GM21619 (cell line): ENCODE results near the gene SYT13.
"Not testable (repeated sequence)": the region's sequence is repeated elsewhere in the genome, so short reads cannot be mapped to it uniquely, and the experiment has no call there.

Source experiments
- ATAC-seq: cut with Tn5 transposase; IDR thresholded peaks from one replicate; pipeline ENCODE4 v1.9.1; 2021; ENCODE audit not compliant: unreplicated experiment

Gene SYT13

GRCh38 chr11:45250035-45250718, 36.0 kb downstream of the SYT13 start:
- no peak for ATAC-seq

GRCh38 chr11:45249372-45249771, 36.8 kb downstream of the SYT13 start:
- not testable (repeated sequence) for ATAC-seq

DNA sequence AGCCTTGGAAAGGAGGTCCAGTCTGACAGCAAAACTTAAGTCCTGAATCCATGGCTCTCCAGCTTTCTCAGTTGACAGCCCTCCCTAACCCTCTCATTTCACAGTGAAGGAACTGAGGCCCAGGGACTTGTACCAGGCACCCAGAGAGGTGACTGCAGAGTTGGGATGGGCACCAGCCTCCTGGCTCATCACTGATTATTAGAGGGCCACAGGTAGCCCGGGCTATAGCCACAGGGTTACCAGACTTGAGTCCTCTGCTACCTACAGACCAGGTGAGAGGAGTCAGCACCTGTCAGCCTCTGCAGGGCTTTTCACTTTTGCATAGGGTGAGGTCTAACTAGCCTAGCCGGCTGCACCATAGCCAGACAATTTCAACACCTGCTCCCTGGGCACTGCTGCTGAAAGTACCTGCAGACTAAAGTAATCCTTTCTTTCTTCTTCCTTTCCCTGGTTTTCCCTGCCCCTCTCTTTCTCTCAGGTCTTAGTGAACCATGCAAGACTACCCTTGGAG, 37.6 kb downstream of the SYT13 start:
- ATAC-seq: no peak

- ATAC-seq: no peak
Observed at GRCh38 chr11:45247433-45247832, 38.7 kb downstream of the SYT13 start.

- ATAC-seq: no peak
Observed at GRCh38 chr11:45246241-45246640, 39.9 kb downstream of the SYT13 start.

GRCh38 chr11:45245218-45246045, 40.7 kb downstream of the SYT13 start:
- ATAC-seq: no peak

GRCh38 chr11:45243967-45244366, 42.2 kb downstream of the SYT13 start:
- no peak for ATAC-seq

DNA sequence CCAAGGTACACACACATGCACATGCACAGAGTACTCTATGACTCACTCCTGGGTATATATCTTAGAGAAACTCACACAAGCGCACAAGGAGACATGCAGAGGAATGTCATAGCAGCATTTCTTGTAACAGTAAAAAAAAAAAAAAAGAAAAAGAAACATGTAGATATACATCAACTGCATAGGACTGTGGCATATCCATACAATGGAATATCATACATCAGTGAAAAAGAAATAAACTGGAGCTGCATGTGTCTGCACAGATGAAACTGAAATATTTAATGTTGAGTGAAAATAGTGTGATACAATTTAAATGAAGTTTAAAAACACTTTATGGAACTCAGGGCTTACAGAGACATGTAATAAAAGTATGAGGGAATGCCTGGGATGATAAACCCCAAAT, 46.4 kb downstream of the SYT13 start:
- ATAC-seq: no peak

DNA sequence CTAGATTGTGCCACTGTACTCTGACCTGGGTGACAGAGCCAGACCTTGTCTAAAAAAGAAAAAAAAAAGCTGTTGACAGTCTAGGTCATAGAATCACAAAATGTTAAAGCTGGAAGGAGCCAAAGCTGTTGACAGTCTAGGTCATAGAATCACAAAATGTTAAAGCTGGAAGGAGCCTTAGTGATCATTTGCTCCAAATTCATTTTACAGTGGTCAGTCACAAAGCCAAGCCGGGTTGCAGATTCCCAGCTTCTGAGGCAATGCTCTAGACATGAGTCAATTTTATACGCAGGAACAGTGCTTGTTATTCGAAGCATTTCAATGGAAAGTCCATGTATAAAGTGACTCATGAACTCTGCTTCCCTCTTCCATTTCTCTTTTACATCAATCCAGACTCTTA, 47.4 kb downstream of the SYT13 start:
- ATAC-seq: no peak

GRCh38 chr11:45237711-45238315, 48.3 kb downstream of the SYT13 start:
- no peak for ATAC-seq

DNA sequence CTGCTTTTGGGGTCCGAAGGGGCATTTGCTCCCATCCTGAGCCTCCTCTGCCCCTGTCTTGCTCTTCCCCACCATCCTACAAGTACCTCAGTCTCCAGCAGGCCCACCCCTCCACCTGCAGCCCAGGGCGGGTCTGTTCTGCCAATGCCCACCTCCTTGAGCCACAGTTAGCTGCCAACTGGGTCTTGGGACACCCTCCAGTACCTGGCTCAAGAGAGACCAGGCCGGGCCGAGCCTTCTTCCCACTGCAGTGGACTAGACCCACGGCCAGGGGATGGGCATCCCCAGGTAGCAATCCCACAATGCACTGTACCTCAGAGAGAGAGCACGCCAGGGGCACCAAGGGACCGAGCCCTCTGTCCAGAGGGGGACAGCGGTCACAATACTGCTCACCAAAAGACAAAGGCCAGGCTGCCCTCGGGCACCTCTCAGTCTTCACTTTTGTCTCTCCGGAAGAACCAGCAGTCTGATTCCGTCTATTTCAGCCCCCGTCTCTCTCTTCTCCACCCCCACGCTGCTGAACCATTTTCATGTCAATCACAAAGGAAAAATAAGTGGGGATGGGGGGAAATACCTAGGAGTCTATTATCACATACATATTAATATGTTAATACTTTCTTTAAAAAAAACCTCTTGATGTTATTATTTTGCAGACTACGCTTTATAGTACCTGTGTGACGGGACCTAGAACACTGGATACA, 51.7 kb downstream of the SYT13 start:
- ATAC-seq: no peak

DNA sequence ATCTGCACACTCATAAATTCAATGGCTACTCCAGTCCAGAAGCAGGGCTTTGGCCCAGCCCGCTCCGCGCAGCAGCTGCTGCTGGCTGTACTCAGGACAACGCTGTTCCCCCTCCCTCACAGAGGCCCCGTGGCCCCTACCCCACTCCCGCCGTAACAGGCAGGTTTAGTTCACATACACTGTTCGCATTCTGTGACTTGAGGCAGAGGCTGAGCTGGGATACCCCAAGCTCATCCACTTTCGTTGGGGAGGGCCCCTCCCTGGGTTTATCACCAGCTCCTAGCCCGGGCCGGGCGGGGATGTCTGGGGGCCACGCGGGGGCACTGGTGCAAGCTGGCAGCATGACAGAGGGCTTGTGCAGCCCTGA, 52.4 kb downstream of the SYT13 start:
- ATAC-seq: no peak

- ATAC-seq: no peak
Observed at GRCh38 chr11:45233121-45233803, 52.9 kb downstream of the SYT13 start.

- no peak for ATAC-seq
Observed at GRCh38 chr11:45232341-45233080, 53.6 kb downstream of the SYT13 start.

GRCh38 chr11:45229401-45230020, 56.6 kb downstream of the SYT13 start:
- ATAC-seq: no peak

DNA sequence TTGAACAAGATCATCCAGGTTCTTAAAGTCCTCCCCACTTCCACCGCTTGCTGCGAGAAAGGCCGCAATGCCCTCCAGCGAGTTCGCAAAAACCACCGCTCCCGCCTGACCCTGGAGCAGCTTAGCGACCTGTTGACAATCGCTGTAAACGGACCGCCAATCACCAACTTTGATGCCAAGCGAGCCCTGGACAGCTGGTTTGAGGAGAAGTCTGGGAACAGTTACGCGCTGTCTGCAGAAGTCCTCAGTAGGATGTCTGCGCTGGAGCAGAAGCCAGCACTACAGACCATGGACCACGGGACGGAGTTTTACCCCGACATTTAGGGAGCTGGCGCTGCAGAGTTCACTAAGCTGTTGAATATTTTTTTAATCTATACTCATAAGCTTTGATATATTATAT, 58.3 kb downstream of the SYT13 start:
- no peak for ATAC-seq

- no peak for ATAC-seq
Observed at GRCh38 chr11:45226901-45227300, 59.2 kb downstream of the SYT13 start.

GRCh38 chr11:45225961-45226871, 59.9 kb downstream of the SYT13 start:
- no peak for ATAC-seq

DNA sequence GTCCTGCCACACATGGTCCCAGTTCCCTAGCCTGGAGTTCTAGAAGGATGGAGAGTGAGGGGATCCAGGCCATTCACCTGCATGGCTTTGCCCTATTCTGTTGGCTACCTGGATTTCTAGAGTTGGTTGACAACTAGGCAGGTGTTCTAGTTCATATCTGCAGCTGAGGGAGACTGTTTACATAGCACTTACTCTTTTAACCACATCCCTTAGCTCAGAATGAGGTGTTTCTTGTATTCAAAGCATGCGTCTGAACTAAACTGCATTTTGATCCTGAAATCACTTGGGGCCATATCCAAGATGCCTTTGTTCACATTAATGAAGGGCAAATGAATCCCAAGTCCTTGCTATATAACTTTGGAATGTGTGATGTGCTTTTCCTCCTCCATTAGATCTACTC, 60.9 kb downstream of the SYT13 start:
- ATAC-seq: no peak
